ENCODE results near the gene SIGLEC8. TPM values are rescaled to one million over a fixed set of nuclear protein-coding genes. Genes with fewer than 3 reads are reported as not detected.

The SIGLEC8 gene
- total RNA-seq, 4 donors from 2014 or later = 0.21 to 0.34 TPM; not detected in 2

- H3K27me3 ChIP-seq = no peaks in the 10 kb centered on the region
Measured at GRCh38 chr19:51485960-51486660, 27.9 kb upstream of the SIGLEC8 start.

GRCh38 chr19:51480590-51480989 is 22.3 kb upstream of the SIGLEC8 start:
- Histone ChIP-seq H3K36me3 (no peaks in the 10 kb centered on the region), H3K27ac (no peak overlapping the region), H3K4me1 (no peaks in the 10 kb centered on the region), H3K9me3 (no peaks in the 10 kb centered on the region), H3K27me3 (no peaks in the 10 kb centered on the region), H3K4me3 (no peak overlapping the region)
- intact Hi-C loops (cut with DNase I; ENCODE audit: low total_unique reads) = no loop called here
- no peak for DNase-seq
- TF ChIP-seq CTCF (IDR thresholded peaks at IDR 0.05) (no peak), POLR2A (IDR thresholded peaks at IDR 0.05) (no peak)

More at GRCh38 chr19:51485960-51486660, 27.9 kb upstream of the SIGLEC8 start:
- H3K36me3 ChIP-seq = no peaks in the 10 kb centered on the region
- H3K27ac ChIP-seq = no peak overlapping the region
- no peaks in the 10 kb centered on the region for H3K9me3 ChIP-seq
- TF ChIP-seq POLR2A (IDR thresholded peaks at IDR 0.05) (no peak), CTCF (IDR thresholded peaks at IDR 0.05) (no peak)
- H3K4me3 ChIP-seq = no peak overlapping the region
- intact Hi-C loops (cut with DNase I; ENCODE audit: low total_unique reads) = no loop called here
- H3K4me1 ChIP-seq = no peaks in the 10 kb centered on the region
- no peak for DNase-seq

- no peak overlapping the region for H3K27ac ChIP-seq
- H3K4me3 ChIP-seq = no peak overlapping the region
- H3K4me1 ChIP-seq = no peaks in the 10 kb centered on the region
- H3K36me3 ChIP-seq = no peaks in the 10 kb centered on the region
- TF ChIP-seq POLR2A (IDR thresholded peaks at IDR 0.05) = no peak
- no peak for TF ChIP-seq CTCF (IDR thresholded peaks at IDR 0.05)
- no peak for DNase-seq
- intact Hi-C loops (cut with DNase I; ENCODE audit: low total_unique reads) = loop anchor here (10.0 kb wide), 1 partner anchor 175 kb away; no protein-coding TSS in a partner anchor
- H3K27me3 ChIP-seq = no peaks in the 10 kb centered on the region
- no peaks in the 10 kb centered on the region for H3K9me3 ChIP-seq
Measured at GRCh38 chr19:51479531-51480331, 21.5 kb upstream of the SIGLEC8 start.

GRCh38 chr19:51478381-51479234 is 20.4 kb upstream of the SIGLEC8 start, which contains the start of gene CEACAM18:
Gene CEACAM18 (plus strand): TSS chr19:51478539.
- Histone ChIP-seq H3K4me1 (no peaks in the 10 kb centered on the region), H3K27ac (no peak within 1 kb of the TSS), H3K36me3 (no peaks in the 10 kb centered on the region), H3K27me3 (no peaks in the 10 kb centered on the region), H3K9me3 (no peaks in the 10 kb centered on the region), H3K4me3 (no peak within 1 kb of the TSS)
- DNase-seq = no peak
- intact Hi-C loops (cut with DNase I; ENCODE audit: low total_unique reads) = loop anchor here (10.0 kb wide), 1 partner anchor 176 kb away; no protein-coding TSS in a partner anchor
- TF ChIP-seq POLR2A (IDR thresholded peaks at IDR 0.05) (no peak), CTCF (IDR thresholded peaks at IDR 0.05) (no peak)

Measured in uterus (tissue), 4 donors.